T1000 (cell line): Measurements from ENCODE around the gene BRCA1.
"Not testable (repeated sequence)": the region's sequence is repeated elsewhere in the genome, so short reads cannot be mapped to it uniquely, and the experiment has no call there.

Source experiments
- DNase-seq: peaks from one replicate; lab custom pipeline; 2025; ENCODE audit warnings: mixed read lengths; lab: John Stamatoyannopoulos, UW

Gene BRCA1

DNA sequence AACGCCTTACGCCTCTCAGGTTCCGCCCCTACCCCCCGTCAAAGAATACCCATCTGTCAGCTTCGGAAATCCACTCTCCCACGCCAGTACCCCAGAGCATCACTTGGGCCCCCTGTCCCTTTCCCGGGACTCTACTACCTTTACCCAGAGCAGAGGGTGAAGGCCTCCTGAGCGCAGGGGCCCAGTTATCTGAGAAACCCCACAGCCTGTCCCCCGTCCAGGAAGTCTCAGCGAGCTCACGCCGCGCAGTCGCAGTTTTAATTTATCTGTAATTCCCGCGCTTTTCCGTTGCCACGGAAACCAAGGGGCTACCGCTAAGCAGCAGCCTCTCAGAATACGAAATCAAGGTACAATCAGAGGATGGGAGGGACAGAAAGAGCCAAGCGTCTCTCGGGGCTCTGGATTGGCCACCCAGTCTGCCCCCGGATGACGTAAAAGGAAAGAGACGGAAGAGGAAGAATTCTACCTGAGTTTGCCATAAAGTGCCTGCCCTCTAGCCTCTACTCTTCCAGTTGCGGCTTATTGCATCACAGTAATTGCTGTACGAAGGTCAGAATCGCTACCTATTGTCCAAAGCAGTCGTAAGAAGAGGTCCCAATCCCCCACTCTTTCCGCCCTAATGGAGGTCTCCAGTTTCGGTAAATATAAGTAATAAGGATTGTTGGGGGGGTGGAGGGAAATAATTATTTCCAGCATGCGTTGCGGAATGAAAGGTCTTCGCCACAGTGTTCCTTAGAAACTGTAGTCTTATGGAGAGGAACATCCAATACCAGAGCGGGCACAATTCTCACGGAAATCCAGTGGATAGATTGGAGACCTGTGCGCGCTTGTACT lies at the start of gene BRCA1:
BRCA1 (minus strand) TSS at position 232 of the 834 bp plus-strand sequence. CDS start 1,268 bp downstream, outside the sequence.
- DNase-seq, result peak; percentile 93

DNA sequence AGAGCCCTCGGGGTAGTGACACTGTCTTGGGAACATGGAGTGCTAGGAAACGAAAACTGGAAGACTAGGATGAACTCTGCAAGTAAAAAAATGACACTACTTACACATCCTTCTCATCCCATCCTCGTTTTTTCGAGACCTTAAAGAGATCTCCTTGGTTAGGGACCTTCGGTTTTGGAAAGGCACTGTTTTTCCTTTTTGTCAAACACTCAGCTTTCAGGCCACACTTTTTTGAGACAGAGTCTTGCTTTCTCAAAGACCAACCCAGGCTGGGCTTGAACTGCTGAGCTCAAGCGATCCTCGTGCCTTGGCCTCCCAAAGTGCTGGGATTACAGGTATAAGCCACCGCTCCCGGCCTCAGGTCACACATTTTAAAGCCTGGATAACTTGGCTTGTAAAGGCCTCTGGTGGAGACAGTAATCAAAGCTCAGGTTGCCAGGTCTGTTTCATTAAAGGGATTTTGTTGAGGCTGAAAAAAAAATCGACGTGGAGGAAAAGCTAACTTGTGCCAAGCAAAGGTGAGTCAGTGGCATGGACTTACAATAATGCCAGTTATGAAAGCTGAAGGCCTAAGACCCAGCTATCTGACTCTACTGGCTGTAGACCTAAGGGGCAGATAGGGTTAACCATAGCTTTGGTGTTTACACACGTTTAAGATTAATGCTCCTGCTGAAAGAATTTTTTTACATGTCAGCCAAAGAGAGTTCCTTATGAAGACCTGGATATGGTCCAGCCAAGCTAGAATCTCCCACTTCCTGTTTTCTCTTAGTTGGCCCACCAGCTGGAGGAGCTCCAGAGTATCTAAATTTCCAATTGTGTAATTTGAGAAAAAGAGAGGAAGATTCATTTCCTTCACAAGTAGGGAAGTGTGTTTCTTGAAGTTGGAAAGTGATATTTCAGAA lies 46.7 kb upstream of the BRCA1 start:
- DNase-seq, result peak; percentile 52

- peak; percentile 95 for DNase-seq
Measured at GRCh38 chr17:43170766-43171585, 45.8 kb upstream of the BRCA1 start, which contains the start of gene NBR1. TSS of gene NBR1 (plus strand) at chr17:43171214. CDS start at chr17:43175800, 4,586 bp downstream.

- DNase-seq, result peak; percentile 86
Measured at GRCh38 chr17:43170140-43170765, 45.1 kb upstream of the BRCA1 start.

DNA sequence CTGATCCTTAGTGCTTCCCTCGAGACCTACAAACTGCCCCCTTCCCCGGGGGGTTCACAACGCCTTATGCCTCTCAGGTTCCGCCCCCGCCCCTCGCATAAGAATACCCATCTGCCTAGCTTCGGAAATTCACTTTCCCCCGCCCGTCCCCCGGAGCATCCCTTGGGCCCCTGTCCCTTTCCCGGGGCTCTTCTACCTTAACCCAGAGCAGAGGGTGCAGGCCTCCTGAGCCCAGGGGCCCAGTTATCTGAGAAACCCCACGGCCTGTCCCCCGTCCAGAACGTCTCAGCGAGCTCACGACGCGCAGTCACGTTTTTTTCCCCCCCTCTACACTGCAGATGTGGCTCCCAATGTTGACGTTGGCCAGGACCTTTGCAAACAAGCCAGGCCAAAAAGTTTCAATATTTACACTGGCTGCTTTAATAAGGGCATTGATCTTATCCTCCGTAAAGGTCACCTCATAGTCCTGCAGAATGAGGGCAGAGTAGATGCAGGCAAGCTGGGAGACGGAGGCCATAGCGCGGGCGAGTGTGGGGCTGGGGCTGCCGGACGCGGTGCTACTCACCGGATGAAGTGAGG lies 44.5 kb upstream of the BRCA1 start:
- DNase-seq, result no peak

- not testable (repeated sequence) for DNase-seq
Measured at GRCh38 chr17:43165971-43166370, 40.8 kb upstream of the BRCA1 start.

DNA sequence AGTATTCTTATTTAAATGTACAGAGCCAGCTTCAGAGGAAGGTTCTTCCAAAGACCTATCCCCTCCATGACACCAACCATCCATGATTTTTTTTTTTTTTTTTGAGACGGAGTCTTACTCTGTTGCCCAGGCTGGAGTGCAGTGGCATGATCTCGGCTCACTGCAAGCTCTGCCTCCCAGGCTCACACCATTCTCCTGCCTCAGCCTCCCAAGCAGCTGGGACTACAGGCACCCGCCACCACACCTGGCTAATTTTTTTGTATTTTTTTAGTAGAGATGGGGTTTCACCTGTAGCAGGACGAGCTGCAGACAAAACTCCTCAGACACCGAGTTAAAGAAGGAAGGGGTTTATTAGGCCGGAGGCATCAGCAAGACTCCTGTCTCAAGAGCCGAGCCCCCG lies 34.8 kb upstream of the BRCA1 start:
- not testable (repeated sequence) for DNase-seq

DNA sequence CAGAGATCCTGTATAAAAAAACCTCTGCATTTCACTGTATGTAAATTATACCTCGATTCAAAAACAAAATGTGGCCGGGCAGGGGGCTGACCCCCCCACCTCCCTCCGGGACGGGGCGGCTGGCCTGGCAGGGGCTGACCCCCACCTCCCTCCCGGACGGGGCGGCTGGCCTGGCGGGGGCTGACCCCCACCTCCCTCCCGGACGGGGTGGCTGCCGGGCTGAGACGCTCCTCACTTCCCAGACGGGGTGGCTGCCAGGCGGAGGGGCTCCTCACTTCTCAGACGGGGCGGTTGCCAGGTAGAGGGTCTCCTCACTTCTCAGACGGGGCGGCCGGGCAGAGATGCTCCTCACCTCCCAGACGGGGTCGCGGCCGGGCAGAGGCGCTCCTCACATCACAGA lies 34.1 kb upstream of the BRCA1 start:
- not testable (repeated sequence) for DNase-seq

DNA sequence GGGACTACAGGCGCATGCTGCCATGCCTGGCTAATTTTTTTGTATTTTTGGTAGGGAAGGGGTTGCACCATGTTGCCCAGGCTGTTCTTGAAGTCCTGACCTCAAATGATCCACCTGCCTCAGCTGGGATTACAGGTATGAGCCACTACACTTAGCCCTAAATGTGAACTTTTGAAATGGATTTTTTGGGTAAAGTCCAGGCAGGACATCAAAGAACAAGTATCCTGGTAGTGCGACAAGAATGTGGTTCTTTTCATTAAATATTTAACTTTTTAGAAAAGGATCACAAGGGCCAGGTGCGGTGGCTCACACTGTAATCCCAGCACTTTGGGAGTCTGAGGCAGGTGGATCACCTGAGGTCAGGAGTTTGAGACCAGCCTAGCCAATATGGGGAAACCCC lies 30.5 kb upstream of the BRCA1 start:
- no peak for DNase-seq

- not testable (repeated sequence) for DNase-seq
Measured at GRCh38 chr17:43153197-43153835, 28.2 kb upstream of the BRCA1 start.

DNA sequence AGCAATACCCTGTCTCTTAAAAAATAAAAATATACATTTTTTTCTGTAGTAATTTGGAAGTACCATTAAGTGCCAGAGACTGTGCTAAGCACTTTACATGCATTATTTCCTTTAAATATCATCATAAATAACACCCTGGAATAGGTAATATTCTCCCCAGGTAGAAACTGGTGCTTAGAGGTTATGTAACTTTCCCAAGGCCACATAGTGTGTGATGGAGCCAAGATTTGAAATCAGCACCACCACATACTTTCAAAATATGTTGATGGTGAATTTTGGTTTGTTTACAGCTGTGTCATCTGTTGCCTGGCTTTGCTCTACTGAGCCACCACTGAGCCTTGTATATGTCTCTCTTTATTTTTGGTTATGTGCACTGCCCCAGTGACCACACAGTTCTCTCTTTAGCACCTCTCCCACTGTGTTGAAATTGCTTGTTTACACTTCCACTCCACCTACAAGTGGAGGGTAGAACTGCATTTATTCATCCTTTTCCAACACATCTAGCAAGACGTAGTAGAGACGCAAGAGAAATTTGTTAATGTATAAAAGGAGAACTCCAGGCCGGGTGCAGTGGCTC lies 26.8 kb upstream of the BRCA1 start:
- DNase-seq, result no peak

DNA sequence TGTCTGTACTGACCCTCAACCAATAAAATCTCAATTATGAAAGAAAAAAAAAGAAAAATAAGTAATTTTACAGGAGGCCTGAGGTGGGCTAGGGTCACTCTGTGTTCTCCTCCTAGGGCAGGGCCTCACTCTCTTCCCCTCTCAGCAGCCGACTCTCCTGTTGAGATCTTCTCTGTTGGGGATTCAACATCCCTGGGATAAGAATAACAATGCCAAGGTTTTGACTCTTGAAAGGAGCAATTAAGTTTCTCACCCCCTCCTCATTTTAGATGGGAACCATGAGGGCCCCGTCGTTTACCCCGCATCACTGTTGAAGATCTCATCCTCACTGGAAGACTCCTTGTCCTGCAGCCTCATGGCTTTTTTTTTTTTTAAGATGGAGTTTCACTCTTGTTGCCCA lies 21.5 kb upstream of the BRCA1 start:
- no peak for DNase-seq

DNA sequence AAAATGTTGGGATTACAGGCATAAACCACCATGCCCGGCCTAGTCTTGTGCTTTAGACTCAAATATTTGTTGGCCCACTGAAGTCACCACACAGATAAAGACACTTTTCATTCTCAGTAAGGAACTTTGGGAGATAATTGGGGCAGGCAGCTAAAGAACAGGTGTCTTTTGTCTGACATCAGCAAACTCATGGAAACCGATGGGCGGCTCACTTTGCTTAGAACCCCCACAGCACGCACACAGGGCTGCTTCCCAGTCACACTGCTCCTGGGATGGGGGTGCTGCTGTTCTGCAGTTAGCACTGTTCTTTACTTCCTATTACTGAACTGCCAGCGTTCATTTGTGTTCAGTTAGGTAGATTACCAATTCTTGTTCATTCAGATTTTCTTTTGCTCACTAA lies 18.0 kb upstream of the BRCA1 start:
- no peak for DNase-seq

DNA sequence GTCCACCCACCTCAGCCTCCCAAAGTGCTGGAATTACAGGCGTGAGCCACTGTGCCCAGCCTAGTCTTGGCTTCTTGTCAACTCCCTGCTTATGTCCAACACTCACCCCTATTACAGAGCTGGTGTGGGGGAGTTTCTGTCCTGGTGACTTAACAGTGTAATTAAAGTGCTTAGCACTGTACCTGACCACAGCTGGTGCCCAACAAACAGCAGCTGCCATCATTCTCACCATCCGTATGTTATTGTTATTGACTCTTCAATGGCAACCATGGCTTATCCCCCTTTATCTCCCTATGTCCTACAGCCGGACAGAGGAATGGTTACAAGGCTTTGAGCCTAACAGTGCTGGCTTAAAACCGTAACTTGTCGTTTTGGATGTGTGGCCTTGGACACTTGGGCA lies 17.0 kb upstream of the BRCA1 start:
- DNase-seq, result no peak

- DNase-seq, result no peak
Measured at GRCh38 chr17:43140396-43141332, 15.5 kb upstream of the BRCA1 start.

- DNase-seq, result not testable (repeated sequence)
Measured at GRCh38 chr17:43138531-43138930, 13.4 kb upstream of the BRCA1 start.

GRCh38 chr17:43136574-43136973 lies 11.4 kb upstream of the BRCA1 start:
- not testable (repeated sequence) for DNase-seq

- no peak for DNase-seq
Measured at GRCh38 chr17:43135454-43135819, 10.3 kb upstream of the BRCA1 start.
